Right ventricle myocardium superior (tissue), 1 donor: ENCODE data around the gene PCDHGB7. TPM values are rescaled to one million over a fixed set of nuclear protein-coding genes. Genes with fewer than 3 reads are reported as not detected.

Experiments
- total RNA-seq: library from RNA; stranded (reverse); fragmentation: NEBNext Ultra II Directional; extraction: Animal tissue kit (Norgen Biotek cat#: 25700); gene quantifications from one replicate; pipeline ENCODE4 v1.2.1, GENCODE V29; 2021
- donor health status: DM: no; HTN: yes; CAD: no; lungs with severe emphysema.

Gene PCDHGB7
- total RNA-seq, 1 donor from 2014 or later, result 9.8 TPM

Other genes starting within 250 kb of the PCDHGB7 start
- gene PCDHB7, start 245.0 kb upstream of the PCDHGB7 start, total RNA-seq, result 0.62 TPM
- 2.1 TPM for gene PCDHB8, start 239.9 kb upstream of the PCDHGB7 start, total RNA-seq
- 2.2 TPM for gene PCDHB16, start 235.3 kb upstream of the PCDHGB7 start, total RNA-seq
- gene PCDHB9, start 230.5 kb upstream of the PCDHGB7 start, total RNA-seq, result 0.81 TPM
- gene PCDHB10, start 225.3 kb upstream of the PCDHGB7 start, total RNA-seq, result 0.81 TPM
- gene PCDHB11, start 218.1 kb upstream of the PCDHGB7 start, total RNA-seq, result 0.73 TPM
- 1.0 TPM for gene PCDHB12, start 209.0 kb upstream of the PCDHGB7 start, total RNA-seq
- 2.8 TPM for gene PCDHB13, start 203.8 kb upstream of the PCDHGB7 start, total RNA-seq
- gene PCDHB14, start 194.3 kb upstream of the PCDHGB7 start, total RNA-seq, result 3.3 TPM
- gene PCDHB15, start 172.3 kb upstream of the PCDHGB7 start, total RNA-seq, result 3.9 TPM
- gene SLC25A2, start 113.6 kb upstream of the PCDHGB7 start, total RNA-seq, result 0.16 TPM
- 101 TPM for gene TAF7, start 96.9 kb upstream of the PCDHGB7 start, total RNA-seq
- 2.7 TPM for gene PCDHGA1, start 87.2 kb upstream of the PCDHGB7 start, total RNA-seq
- 6.5 TPM for gene PCDHGA2, start 78.9 kb upstream of the PCDHGB7 start, total RNA-seq
- gene PCDHGA3, start 73.8 kb upstream of the PCDHGB7 start, total RNA-seq, result 13.0 TPM
- gene PCDHGB1, start 67.6 kb upstream of the PCDHGB7 start, total RNA-seq, result 7.8 TPM
- gene PCDHGA4, start 62.7 kb upstream of the PCDHGB7 start, total RNA-seq, result 9.3 TPM
- gene PCDHGB2, start 57.7 kb upstream of the PCDHGB7 start, total RNA-seq, result 9.2 TPM
- gene PCDHGA5, start 53.5 kb upstream of the PCDHGB7 start, total RNA-seq, result 6.6 TPM
- 7.6 TPM for gene PCDHGB3, start 47.4 kb upstream of the PCDHGB7 start, total RNA-seq
- 6.7 TPM for gene PCDHGA6, start 43.8 kb upstream of the PCDHGB7 start, total RNA-seq
- 7.7 TPM for gene PCDHGA7, start 34.9 kb upstream of the PCDHGB7 start, total RNA-seq
- gene PCDHGB4, start 30.0 kb upstream of the PCDHGB7 start, total RNA-seq, result 5.8 TPM
- gene PCDHGA8, start 25.0 kb upstream of the PCDHGB7 start, total RNA-seq, result 10.1 TPM
- 7.2 TPM for gene PCDHGB5, start 19.7 kb upstream of the PCDHGB7 start, total RNA-seq
- 4.3 TPM for gene PCDHGA9, start 14.9 kb upstream of the PCDHGB7 start, total RNA-seq
- 6.2 TPM for gene PCDHGB6, start 9.7 kb upstream of the PCDHGB7 start, total RNA-seq
- 5.4 TPM for gene PCDHGA10, start 4.7 kb upstream of the PCDHGB7 start, total RNA-seq
- 5.1 TPM for gene PCDHGA11, start 3.4 kb downstream of the PCDHGB7 start, total RNA-seq
- gene PCDHGA12, start 12.8 kb downstream of the PCDHGB7 start, total RNA-seq, result 4.9 TPM
- 17.1 TPM for gene PCDHGC3, start 58.3 kb downstream of the PCDHGB7 start, total RNA-seq
- gene PCDHGC4, start 67.4 kb downstream of the PCDHGB7 start, total RNA-seq, result 3.0 TPM
- gene PCDHGC5, start 71.4 kb downstream of the PCDHGB7 start, total RNA-seq, result 3.0 TPM
- gene DIAPH1, start 201.3 kb downstream of the PCDHGB7 start, total RNA-seq, result 32.0 TPM
- gene HDAC3, start 219.2 kb downstream of the PCDHGB7 start, total RNA-seq, result 29.1 TPM
- 0.86 TPM for gene RELL2, start 219.3 kb downstream of the PCDHGB7 start, total RNA-seq
- 2.6 TPM for gene FCHSD1, start 233.7 kb downstream of the PCDHGB7 start, total RNA-seq